ENCODE data around the gene PRKCH.

The PRKCH gene

DNA sequence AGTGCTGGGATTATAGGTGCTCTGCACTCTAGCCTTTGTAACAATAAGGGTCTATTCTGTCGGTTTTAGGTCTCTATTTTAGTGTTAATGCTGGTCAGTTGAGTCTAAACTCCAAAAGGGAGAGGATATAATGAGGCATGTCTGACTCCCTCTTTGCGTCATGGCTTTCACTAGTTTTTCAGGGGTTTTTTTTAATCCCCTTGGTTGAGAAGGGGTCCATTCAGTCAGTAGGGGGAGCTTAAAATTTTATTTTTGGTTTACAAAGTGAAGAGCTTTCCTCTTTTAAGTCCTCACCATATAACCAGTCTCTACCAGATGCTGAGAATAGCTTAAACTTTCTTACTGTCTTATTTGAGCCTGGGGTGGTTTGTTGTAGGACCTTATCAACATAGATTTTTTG lies 106.9 kb downstream of the PRKCH start:
- H3K4me3 ChIP-seq (ENCODE audit: low read depth, low read length) = no peak overlapping the region
- TF ChIP-seq, protein P1, sequence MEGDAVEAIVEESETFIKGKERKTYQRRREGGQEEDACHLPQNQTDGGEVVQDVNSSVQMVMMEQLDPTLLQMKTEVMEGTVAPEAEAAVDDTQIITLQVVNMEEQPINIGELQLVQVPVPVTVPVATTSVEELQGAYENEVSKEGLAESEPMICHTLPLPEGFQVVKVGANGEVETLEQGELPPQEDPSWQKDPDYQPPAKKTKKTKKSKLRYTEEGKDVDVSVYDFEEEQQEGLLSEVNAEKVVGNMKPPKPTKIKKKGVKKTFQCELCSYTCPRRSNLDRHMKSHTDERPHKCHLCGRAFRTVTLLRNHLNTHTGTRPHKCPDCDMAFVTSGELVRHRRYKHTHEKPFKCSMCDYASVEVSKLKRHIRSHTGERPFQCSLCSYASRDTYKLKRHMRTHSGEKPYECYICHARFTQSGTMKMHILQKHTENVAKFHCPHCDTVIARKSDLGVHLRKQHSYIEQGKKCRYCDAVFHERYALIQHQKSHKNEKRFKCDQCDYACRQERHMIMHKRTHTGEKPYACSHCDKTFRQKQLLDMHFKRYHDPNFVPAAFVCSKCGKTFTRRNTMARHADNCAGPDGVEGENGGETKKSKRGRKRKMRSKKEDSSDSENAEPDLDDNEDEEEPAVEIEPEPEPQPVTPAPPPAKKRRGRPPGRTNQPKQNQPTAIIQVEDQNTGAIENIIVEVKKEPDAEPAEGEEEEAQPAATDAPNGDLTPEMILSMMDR (IDR thresholded peaks at IDR 0.05; ENCODE audit: borderline replicate concordance, insufficient read depth, low read depth, low read length) = no peak

DNA sequence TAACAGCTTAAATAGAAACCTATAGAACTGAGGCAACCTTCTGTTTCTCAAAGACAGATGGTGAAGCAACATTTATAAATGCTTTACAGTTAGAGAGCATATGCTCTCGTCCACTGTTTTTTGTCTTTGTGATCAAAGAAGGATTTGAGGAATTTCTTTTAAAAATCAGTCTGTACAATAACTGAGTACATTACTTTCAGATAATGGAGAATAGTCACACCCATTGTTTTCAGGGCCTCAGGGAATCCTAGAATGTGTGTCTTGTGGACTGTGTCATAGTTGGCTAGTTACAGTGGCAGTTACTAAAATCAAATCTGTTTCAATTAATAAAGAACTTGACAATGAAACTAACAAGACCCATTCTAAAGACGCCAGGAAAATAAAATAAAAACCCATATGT lies 107.9 kb downstream of the PRKCH start:
- TF ChIP-seq, protein P1 (IDR thresholded peaks at IDR 0.05; ENCODE audit: borderline replicate concordance, insufficient read depth, low read depth, low read length) = no peak
- no peak overlapping the region for H3K4me3 ChIP-seq (ENCODE audit: low read depth, low read length)

DNA sequence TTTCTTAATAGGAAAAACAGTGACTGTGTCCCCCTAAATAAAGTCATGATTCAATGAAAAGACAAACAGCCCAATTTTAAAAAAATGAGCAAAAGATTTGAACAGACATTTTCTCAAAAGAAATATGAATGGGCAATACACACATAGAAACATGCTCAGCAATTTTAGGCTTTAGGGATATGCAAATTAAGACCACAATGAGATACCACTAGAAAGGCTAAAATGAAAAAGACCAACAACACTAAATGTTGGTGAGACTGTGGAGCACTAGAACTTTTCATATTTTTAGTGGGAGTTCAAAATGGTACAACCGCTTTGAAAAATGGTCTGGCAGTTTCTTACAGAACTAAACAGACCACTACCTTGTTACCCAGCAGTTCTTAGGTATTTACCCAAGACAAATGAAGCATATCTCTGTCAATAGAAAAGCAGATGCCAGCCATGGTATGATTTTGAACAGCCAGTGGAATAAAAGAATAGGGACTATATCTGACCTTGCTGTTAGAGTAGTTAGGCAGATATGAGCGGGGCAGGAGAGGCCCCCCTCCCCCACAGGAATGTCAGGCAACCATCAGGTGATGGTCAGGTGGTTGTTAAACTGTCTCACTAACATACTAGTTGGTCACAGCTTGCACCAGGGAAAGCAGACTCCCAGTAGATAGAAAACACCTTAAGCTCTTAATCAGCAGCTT lies 108.8 kb downstream of the PRKCH start:
- H3K4me3 ChIP-seq (ENCODE audit: low read depth, low read length) = no peak overlapping the region
- TF ChIP-seq, protein P1 (IDR thresholded peaks at IDR 0.05; ENCODE audit: borderline replicate concordance, insufficient read depth, low read depth, low read length) = no peak

DNA sequence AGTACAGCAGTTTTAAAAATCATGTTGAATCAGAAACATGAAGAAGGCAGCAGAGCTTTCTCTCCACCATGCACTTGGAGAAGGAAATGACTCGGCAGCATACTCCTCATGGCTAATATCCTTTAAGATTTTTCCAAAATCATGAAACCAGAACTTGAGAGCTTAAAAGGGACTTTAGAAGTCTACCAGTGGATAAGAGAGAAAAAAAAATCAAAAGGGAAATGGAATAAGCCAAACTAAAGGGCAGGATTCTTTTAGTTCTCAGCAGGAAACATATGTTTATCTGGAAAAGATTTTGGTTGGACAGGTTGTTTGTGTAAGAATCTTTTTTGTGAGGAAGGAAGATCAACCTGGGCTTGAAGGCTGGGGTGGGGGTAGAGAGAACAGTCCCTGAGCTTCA lies 111.8 kb downstream of the PRKCH start:
- no peak overlapping the region for H3K4me3 ChIP-seq (ENCODE audit: low read depth, low read length)
- TF ChIP-seq, protein P1 (IDR thresholded peaks at IDR 0.05; ENCODE audit: borderline replicate concordance, insufficient read depth, low read depth, low read length) = no peak

DNA sequence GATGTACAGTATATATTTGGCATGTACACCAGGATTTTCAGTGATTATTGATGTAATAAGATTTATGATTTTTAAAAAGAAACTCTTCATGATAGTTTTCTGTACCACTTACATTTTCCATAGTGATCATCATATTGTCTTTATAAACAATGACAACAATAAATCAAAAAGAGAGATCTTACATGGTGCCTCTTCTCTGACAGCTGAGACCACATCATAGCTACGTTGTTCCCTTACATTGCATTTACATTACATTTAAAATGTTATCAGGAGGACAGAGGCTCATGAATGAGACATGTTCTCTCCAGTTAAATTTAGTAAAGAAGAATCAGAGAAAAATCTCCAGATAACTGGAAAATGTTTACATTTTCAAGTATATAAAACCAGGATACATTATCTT lies 112.4 kb downstream of the PRKCH start:
- TF ChIP-seq, protein P1 (IDR thresholded peaks at IDR 0.05; ENCODE audit: borderline replicate concordance, insufficient read depth, low read depth, low read length) = no peak
- no peak overlapping the region for H3K4me3 ChIP-seq (ENCODE audit: low read depth, low read length)

DNA sequence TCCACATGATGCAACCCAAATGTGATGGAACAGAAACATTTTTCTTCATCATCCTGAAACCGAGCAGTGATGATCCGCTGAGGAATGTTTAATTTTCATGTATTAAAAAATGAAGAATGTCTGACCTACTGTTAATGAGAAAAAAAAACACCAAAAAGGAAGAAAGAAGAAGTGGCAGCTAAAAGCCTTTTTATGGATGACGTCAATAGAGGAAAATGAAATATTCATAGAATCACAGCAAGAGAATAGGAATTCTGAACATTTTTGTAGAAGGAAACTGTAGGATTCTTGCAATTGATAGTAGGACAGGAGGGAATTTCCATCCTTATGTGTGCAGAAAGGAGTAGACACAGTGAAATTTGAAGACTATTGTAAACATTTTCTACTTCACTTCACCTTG lies 112.9 kb downstream of the PRKCH start:
- H3K4me3 ChIP-seq (ENCODE audit: low read depth, low read length) = no peak overlapping the region
- TF ChIP-seq, protein P1 (IDR thresholded peaks at IDR 0.05; ENCODE audit: borderline replicate concordance, insufficient read depth, low read depth, low read length) = no peak

DNA sequence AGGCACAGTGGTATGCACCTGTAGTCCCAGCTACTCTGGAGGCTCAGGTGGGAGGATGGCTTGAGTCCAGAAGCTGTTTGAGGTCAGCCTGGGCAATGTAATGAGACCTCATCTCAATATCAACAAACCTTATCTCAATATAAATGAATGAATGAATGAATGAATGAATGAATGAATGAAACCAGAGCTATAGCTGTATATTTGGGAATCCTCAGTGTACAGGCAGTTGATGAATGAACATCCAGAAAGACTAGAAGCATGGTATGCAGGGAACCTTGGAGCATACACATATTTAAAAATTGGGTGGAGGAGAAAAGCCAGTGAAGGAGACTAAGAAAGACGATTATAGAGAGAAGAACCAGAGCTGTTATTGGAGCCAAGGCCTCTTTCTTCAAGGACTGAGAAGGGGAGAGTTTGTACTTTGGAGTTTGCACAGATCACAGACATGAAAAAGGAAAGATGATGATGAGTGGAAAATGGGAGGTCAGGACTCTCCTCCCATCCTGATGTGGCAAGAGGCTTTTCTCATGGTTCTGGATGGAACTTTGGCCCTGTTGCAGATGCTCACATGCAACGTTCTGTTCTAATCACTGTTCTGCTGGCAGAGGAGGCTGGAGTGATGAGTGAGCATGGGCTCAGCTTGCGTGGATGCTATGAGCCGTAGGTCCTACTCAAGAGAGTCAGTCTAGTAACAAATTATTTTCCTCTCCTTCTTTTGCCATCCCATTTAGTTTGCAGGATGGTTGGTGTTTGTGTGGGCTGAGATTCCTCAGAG lies 114.4 kb downstream of the PRKCH start:
- H3K4me3 ChIP-seq (ENCODE audit: low read depth, low read length) = no peak overlapping the region
- TF ChIP-seq, protein P1 (IDR thresholded peaks at IDR 0.05; ENCODE audit: borderline replicate concordance, insufficient read depth, low read depth, low read length) = no peak
